Stimulated activated CD4-positive, alpha-beta T cell treated with anti-CD3 and anti-CD28 coated beads, Interleukin-12 subunit alpha, Interleukin-12 subunit beta, amount 100 ng/mL, for 4 hours (primary cell): ENCODE measurements around the gene IFRD2.
A peak's percentile ranks its signal among the peaks of the same experiment; 100 is the strongest.
"Not testable (repeated sequence)": the region's sequence is repeated elsewhere in the genome, so short reads cannot be mapped to it uniquely, and the experiment has no call there.

Experiments
- DNase-seq: peaks from one replicate; pipeline ENCODE4 v3.0.0-alpha.2; 2020

The IFRD2 gene

DNA sequence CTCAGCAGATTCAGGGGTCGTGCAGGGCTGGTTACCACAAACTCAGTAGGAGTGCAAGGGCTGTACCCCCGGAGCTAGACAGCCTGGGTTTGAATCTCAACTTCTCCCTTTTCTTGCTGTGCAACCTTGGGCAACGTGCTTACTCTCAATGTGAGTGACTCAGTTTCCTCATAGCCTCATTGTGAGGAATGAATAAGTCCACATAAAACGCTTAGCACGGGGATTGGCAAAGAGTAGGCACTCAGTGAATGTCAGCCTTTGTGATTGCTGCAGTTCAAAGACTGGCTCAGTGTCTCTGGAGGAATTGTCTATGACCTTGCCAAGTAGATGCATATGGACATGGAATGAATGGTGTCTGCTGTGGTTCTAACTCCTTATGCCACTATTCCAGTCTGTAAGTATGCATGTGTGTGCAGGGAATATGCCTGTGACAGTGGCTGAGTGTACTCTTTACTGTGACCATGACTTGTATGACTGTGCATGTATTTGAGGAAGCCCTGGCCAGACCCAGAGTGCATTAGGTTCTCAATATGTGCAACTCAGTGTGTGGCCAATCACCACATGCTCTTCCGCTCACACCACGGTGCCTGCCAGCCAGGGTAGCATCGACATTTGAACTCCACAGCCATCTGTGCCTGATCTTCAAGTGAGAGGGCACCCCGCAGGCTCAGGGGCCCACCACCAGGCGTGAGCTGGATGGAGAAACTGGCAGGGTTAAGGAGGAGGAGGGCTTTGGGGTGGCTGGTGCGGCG, 7.9 kb upstream of the IFRD2 start:
- no peak for DNase-seq

DNA sequence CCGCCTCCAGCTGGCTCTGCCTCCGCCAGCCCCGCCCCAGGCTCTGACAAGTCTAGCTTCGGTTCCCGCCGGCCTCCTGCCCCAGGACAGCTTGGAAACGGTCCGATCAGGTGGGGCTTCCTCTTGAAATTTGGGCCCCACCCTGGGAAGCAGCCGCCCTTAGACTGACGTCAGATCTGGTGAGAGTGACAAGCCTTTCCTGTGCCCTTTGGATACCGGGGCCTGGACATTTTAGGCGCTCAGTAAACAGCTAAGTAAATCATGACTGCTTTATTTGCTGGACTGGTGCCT, 7.4 kb upstream of the IFRD2 start:
- no peak for DNase-seq

DNA sequence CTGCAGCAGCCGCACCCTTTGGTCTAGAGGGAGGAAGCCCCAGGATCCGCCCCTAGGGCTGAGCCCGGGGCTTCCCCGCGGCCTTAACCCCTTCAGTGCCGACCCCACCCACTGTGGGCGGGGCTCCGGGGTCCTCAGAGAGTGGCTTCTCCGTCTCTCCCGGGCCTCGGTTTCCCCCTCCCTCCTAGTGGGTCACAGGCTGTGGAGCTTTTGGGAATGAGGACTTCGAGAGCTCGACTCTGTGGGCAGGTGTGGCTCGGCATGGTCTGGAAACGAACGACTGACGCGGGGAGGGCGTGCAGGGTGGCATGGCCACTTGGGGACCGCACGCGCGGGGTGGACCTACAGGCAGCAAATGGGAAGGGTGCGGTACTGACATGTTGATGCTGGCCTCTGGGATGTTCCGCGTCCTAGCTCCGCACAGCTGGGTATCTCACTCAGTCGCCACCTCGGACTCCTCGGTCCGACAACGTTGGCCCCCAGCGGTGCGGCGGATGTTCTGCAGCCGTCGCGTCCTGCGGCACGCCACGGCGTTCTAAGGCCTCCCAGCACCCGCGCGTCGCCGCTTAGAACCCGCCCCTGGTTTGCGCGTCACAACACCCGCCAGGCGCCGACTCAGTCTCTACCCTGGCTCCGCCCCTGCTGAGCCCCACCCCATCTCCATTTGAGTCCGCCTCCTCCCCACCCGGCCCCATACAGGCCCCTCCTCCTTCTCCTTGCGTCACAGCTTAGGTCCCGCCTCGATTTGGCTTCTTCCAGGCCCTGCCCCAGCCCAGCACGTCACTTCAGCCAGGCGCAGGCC, 6.8 kb upstream of the IFRD2 start, which contains the start of the genes HYAL3 and NAA80:
HYAL3 (minus strand) TSS at position 570 of the 802 bp plus-strand sequence. CDS start 3,803 bp downstream, outside the sequence.
NAA80 (minus strand) TSS at position 570 of the 802 bp plus-strand sequence. CDS start 1,942 bp downstream, outside the sequence.
- peak; percentile 97 for DNase-seq

GRCh38 chr3:50297896-50298725, 5.9 kb upstream of the IFRD2 start:
- DNase-seq: no peak

DNA sequence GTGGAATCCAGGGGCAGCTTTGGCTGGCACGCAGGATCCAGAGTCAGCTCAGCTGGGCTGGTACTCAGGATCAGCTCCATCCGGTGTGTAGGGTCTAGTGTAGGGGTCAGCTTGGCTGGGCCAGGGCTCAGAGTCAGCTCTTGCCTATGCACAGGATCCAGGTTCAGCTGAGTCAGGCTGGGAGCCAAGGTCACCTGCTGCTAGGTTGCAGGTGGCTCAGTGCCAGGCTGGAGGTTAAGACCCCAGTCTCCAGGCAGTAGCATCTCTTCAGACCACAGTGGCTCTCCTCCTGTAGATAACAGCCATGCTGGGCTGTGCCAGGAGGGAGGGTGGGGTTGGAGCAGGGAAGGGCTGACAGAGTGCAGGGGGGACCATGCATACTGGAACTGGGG, 5.2 kb upstream of the IFRD2 start:
- DNase-seq: no peak

DNA sequence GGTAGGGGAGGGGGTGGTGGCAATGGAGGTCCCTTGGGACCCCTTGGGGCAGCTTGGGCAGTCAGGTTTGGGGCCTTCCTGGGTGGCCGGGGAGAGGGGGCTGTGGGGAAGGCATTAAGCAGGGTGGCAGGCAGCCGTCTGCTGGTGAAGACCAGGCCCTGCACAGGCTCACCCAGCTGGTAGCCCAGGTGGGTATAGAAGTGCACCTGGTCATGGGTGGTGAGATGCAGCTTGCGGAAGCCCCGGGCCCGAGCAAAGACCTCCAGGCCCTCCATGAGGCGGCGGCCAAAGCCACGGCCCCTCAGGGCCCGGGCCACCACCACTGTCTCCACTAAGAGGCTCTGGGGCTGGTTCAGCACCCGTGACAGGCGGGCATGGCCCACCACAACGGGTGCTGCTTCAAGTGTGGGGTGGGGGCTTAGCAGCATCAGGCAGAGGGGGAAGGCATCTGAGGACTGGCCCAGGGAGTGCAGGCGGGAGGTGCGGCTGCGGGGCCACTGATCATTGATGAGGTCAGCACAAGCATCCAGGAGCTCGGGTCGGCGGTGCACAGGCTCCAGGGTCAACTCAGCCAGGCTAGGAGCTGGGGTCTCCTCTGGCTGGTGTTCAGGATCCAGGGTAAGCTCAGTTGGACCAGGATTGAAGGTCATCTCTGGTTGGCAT, 4.6 kb upstream of the IFRD2 start:
- no peak for DNase-seq

DNA sequence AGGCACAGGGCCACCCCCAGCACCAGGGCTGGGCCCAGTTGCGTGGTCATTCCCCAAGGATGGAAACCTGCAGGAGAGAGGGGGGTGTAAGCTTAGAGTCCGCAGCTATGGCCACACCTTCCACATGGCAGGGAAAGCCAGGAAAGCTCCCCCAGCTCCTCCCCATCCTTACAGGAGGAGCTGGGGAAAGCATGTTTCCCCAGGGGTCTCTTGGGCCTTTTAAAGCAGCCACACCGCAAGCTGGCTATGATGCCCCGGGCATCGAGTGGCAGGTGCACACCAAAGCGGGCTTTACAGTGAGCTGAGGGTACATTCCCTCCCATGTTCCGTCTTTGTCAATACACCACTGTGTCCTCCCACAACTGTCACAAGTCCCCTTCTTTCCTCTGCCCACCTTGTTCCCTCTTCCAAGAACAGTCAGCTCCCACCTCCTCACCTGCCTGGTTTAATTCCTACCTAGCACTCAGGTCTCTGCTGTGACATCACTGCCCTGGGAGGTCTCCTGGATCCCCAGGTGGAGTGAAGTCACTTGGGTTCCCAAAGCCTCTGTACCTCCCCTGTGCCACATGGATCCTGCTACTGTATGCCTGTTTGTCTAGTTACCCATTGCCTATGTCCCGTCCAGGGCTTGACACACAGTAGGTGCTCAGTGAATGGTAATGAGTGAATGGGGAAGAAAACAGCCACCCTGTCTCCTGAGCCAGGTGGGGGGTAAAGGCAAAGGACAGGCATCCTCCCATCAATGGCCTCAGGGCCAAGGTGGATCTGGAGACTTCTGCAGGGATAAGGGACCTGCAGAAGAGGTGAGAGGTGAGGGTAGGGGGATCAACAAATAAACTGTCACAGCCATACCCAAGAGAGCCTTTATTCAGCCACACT, 3.6 kb upstream of the IFRD2 start:
- DNase-seq: no peak

- no peak for DNase-seq
Observed at GRCh38 chr3:50294492-50295403, 2.5 kb upstream of the IFRD2 start.

GRCh38 chr3:50294089-50294488, 1.9 kb upstream of the IFRD2 start:
- no peak for DNase-seq

- no peak for DNase-seq
Observed at GRCh38 chr3:50293079-50293801, 1.0 kb upstream of the IFRD2 start.

- DNase-seq: no peak
Observed at GRCh38 chr3:50290161-50290641, 2.0 kb downstream of the IFRD2 start.

GRCh38 chr3:50289130-50289529, 3.1 kb downstream of the IFRD2 start:
- DNase-seq: no peak

GRCh38 chr3:50288387-50289007, 3.7 kb downstream of the IFRD2 start:
- DNase-seq: no peak

GRCh38 chr3:50287262-50287661, 5.0 kb downstream of the IFRD2 start:
- no peak for DNase-seq

GRCh38 chr3:50286322-50287227, 5.7 kb downstream of the IFRD2 start:
- no peak for DNase-seq

DNA sequence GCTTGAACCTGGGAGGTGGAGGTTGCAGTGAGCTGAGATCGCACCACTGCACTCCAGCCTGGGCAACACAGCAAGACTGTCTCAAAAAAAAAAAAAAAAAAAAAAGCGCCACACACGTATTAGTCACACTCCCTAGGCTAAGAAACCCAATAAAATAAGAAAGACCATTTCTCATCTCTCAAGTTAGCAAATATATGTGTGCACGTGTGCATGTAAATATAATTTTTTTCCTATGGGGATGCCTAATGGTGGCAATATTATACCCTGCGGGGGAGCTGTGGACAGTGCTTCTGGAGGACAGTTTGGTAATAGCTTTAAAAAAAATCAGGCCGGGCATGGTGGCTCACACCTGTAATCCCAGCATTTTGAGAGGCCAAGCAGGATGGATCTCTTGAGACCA, 8.1 kb downstream of the IFRD2 start:
- DNase-seq: not testable (repeated sequence)

GRCh38 chr3:50279255-50280016, 12.8 kb downstream of the IFRD2 start:
- no peak for DNase-seq

- no peak for DNase-seq
Observed at GRCh38 chr3:50278880-50279224, 13.4 kb downstream of the IFRD2 start, which contains the start of gene LSMEM2. LSMEM2 (plus strand) TSS chr3:50279087; CDS start chr3:50279114, 27 bp downstream.
